CD4-positive, alpha-beta T cell treated with Interleukin-17A for 1 hour (primary cell): ENCODE data around the gene ETV7.
"Not testable (repeated sequence)": the region's sequence is repeated elsewhere in the genome, so short reads cannot be mapped to it uniquely, and the experiment has no call there.

ENCODE experiments used
- DNase-seq: peaks from one replicate; pipeline ENCODE4 v3.0.0-alpha.2; 2020

Gene ETV7

DNA sequence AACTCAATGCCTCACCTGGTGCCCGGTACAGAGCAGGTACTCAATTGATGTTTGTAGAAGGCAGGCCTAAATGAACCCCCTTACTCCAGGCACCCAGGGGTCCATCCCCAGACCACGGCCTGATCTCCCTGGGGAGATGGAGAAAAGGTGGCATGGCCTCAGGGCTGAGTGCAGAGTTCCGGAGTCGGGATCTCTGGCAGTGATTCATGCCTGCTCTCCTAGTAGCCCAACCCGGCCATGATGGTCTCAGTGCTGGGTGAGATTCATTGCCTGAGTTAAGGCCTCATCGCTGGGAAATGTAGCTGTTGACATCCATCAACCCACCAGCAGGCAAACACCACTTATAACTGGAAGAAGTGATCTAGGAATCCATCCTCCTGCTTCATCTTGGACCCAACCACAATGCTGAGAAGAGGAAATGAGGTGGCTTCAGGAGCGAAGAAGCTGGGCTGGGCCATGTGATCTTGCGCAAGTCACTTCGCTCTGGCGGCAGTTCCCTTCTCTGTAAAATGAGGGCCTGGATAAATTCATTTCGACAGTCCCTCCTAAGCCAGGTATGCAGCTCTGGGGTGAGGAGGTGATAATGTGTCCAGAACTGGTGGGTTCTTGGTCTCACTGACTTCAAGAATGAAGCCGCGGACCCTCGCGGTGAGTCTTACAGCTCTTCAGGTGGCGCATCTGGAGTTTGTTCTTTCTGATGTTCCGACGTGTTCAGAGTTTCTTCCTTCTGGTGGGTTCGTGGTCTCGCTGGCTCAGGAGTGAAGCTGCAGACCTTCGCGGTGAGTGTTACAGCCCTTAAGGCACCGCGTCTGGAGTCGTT, 24.7 kb downstream of the ETV7 start:
- DNase-seq: no peak

DNA sequence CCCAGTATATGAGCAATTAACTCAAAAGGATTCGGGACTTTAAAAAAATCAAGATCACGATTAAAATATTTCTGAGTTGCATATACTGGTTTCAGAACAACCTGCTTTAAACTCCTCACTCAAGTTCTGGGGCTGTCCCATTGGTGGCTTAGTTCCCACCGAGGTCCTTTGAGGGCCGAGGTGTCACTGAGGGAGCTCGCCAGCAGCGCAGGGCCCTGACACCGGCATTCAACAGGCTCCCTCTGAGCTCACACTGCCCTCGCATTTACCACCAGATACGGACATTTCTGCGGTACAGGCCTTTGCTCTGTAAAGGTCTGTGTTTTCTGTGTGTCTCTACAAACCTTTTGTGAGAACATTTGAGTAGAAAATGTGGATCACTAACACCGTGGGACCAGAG, 26.4 kb downstream of the ETV7 start:
- DNase-seq: no peak

DNA sequence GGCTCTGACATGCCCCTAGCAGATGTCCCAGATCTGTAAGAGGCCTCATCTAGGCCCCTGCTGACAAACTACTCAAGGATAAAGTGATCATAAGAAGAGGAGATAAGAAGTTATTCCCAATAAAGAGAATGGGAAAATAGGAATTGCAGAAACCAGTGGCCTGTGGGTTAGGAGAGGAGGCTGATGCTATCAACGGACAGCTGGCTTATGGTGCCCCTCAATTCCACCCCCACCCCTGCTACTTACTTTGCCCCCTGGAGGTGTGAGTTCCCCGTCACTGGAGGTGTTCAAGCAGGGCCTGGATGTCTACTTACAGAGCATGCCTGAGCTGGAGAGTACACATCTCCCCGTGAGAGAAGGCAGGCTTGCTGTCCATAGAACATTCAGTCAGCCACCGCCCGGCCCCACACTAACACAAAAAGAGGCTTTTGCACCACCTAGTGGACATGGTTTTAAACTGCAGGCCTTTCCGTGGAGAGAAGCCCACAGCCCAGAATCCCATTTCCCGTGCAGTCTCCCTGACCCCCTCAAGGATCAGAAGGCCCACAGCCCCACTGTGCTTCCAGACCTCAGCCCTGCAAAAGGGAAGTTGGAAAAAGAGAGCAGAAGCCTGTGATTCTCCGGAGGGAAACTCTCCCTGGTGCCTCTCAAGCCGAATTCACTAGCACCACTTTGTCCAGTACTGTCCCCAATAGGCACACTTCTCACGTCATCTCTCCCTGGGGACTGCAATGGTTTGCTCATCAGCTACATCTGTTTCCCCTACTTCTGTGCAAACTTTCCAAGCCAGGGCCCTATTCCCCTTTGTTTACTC, 27.0 kb downstream of the ETV7 start:
- DNase-seq: peak; percentile 77

DNA sequence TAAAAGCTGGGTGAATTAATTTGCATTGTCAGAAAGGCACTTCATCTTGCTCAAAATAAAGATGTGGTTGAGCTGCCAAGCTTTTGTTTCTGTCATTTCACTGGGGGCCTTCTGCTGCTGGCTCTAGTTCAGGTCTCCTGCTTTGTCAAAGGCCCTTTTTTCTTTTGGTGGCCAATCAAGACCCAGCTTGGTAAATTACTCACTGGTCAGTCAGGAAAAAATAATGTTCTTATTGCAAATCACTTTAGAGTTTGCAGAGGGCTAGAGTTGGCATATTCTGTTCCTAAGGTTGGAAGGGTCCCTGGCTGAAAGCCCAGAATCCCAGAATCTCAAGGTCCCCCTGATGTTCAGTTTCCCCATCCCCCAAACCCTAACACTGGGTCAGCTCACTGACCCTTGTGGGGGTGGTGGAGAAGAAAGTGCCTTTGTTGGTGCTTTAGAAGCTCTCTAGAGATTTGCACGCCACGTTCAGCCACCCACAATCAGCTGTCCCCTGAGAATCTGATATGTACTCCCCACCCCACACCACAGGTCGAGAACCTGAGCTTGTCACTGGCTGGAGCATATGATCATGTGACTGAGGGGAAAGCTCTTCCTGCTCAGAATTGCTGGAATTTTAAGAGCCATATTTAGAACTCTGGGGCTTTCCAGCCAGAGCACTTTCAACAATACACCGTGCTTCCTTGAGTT, 29.1 kb downstream of the ETV7 start:
- no peak for DNase-seq

DNA sequence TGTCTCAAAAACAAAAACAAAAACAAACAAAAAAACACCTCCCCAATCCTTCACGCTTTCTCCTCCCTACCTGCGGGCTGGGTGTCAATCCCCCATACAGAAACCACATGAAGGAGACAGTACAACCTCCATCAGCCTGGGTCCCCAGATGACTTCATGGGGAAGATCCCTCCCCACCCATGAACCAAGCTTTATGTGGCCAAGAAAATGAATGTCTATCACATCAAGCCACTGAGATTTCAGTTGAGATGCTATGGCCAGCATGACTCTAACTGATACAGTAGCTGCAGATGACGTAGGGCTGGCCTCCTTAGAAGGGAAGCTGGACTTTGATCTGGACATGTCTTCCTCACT, 29.6 kb downstream of the ETV7 start:
- DNase-seq: no peak

DNA sequence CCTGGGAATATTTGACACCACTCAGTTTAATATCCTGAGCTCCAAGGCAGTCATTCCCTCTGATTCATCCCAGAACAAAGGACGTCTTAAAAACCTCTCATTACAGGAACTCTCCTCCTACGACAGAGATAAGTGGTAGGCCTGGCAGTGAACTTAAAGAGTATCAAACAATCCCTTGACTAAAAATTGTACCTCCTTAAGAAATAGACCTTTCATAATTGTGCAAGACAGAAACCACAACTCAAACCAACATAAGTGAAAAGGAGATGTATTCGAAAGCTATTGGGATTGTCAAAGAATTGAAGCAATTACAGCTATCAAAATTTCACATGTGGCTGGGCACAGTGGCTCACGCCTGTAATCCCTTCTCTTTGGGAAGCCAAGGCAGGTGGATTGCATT, 31.6 kb downstream of the ETV7 start:
- DNase-seq: no peak

DNA sequence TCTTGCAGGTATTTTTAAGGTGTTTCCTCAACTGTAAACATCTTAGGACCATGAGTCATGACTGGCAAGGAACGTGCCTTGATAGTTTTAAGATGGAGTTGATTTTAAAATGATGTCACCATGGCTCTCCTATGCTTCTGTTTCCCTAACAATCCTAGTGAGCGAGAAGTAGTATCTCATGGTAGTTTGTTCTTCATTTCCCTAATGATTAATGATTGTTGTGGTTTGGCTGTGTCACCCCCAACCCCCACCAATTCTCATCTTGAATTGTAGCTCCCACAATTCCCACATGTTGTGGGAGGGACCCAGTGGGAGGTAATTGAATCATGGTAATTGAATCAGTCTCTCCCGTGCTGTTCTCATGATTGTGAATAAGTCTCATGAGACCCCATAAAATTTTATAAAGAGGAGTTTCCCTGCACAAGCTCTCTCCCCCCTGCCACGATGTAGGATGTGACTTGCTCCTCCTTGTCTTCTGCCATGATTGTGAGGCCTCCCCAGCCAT, 34.0 kb downstream of the ETV7 start:
- DNase-seq: no peak

DNA sequence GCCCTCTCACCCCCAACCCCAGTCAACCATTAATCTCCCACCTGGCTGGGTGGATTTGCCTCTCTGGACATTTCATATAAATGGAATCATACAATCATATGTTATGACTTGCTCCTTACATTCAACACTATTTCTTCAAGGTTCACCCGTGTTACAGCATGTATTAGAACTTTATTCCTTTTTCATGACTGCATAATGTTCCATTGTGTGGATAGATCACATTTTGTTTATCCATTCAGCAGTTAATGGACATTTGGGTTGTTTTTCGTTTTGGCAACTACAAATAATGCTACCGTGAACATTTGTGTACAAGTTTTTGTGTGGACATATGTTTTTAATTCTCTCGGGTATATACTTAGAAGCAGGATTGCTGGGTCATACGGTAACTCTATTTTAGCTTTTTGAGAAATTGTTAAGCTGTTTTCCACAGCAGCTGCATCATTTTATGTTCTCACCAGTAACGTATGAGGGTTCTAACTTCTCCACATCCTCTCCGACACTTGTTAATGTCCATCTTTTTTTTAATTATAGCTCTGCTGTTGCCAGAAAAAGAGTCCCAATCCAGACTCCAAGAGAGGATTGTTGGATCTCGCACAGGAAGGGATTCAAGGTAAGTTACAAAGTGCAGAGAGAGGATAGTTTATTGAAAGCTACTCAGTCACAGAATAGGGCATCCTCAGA, 34.9 kb downstream of the ETV7 start:
- no peak for DNase-seq

DNA sequence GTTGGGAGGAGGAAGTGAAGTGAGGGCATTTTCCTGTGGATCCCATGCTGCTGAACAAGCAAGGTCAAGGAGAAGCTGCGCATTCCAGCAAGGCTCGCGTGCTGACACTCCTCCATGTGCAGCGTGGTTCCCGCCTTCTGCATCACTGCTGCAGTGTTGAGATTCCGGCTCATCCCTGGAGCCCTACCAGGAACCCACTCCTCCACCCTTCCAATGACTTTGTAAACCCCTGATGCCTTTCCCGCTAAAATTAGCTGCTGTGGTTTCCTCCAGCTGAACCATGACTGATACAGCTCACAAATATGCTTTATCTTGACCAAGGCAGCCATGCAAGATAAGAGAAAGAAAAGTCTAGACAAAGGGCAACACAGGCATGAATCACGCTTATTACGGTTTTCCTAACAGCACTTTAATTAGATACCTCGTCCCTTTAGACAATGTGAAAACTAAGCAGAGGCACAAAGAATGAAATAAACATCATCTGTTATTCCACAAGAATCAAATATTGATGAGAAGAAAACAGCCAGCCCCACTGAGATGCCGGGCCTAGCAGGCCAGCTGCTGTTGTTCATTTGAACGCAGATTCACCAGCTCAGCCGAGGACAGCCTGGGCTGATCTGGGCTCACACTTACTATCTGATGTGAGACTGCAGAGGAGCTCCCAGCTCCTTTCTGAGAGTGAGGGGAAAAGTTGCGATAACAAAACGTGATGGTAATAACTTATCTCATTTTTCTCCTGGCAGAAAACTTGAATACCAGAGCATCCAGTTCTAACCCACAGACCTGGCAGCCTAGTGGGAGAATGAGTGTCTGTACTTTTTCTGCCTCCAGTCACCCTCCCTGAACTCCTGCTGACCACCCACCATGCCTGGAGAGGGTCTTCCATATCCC, 36.5 kb downstream of the ETV7 start:
- DNase-seq: no peak

DNA sequence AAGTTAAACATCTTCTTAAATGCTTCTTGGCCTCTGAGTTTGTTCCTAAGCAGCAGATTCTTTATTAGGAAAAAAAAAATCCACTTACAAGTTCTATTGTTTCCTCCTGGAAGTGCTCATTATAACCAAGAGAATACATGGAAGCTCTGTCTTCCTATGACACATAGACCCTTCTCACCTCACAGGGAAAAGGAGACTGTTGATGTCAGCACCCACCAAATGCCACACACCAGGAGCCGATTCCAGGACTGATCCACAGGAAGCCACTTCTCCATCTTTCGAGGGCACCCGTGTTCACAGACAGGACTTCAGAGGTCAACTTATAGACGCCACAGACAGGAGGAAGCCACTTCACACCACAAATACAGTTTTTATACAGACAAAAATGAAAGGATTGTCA, 37.4 kb downstream of the ETV7 start:
- no peak for DNase-seq

DNA sequence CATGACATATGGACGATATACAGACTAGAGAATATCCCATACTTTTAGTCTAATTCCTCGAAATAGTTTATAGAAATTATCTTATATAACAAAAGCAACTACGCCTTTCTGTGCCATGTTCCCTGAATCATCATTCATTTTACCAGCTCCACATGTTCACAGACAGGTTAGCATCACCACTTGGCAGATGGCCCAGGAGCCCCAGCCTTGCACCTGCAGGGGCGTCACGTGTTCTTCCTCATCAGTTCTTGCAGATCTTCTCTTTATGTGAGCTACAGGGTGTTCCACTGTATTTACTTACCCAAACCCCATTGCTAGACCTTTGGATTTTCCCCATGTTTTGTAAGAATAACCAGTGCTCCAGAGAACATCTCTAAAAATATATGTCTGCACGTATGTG, 38.2 kb downstream of the ETV7 start:
- no peak for DNase-seq

DNA sequence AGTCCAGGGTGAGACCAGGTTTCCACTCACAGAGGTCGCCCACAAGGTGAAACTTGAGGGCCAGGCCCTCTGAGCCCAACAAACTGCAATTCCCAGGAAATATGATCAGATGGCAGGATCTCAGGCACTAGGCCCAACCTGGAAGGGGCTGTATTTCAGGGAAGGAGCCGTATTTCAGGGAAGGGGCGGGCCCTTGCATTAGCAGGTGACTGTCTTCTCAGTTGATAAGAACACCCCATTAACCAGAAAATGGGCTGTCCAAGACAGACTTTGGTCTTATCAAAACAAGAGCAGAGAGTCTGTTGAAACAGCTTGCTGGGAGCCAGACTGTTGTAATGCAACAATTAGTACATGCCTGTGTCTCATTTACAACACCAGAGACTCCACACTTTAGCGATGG, 39.8 kb downstream of the ETV7 start:
- DNase-seq: no peak

DNA sequence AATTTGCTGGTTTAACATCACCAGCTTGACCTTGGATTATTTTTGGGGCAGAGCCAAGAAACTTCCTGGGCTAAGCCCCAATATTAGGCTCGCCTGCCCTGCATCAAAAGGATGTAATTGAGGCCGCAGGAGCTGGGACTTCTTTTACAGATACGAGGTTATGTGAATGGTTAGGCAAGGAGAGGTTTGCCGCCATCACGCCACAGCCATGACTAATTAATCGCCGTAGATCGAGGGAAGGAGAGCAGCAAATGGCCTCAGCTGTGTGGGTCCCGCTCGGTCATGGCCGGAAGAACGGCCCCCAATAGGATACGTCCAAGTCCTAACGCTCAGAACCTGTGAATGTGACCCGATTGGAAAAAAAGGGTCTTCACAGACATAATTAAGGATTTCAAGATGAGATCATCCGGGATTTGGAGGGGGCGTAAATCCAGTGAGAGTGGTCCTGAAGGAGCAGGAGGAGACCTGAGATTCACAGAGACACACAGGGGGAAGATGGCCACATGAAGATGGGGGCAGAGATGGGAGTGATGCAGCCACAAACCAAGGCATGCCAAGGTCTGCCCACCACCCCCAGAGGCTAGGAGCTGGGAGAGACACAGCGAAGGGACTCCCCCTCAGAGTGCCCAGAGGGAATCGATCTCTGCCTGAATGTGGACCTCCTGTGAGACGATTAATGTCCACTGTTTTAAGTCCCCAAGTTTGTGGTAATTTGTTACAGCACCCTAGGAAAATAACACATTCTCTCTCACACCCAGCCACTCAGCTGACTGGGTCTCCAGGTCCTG, 40.8 kb downstream of the ETV7 start:
- no peak for DNase-seq

DNA sequence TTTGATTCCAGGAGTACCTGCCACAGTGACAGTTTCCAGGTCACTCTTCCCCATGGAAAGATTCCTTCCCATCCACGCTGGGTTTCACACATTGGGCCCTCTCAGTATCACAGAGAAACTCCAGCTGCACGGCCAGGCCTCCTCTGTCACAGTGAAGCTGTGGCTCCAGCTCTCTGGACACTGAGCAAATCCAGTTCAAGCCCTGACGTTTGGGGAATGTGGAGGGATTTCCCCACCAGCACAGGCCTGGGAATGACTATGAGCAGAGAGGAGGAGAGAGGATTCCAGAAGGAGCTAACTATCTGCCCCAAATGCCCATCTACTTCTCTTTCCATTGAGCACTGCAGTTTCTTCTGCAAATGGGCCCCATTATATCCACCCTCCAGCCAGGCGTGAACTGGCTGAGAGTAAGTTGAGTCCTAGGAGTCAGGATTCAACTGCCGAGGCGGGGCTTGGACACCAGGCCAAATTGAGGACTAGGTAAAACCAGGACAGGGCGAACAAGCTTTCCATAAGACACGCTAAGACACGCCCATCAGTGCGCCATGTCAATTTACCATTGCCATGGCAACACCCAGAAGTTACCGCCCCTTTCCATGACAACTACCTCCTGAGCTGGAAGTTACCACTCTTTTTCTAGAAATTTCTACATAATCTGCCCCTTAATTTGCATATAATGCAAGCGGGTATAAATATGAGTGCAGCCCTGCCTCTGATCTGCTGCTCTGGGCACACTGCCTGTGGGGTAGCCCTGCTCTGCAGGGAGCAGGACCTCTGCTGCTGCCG, 41.6 kb downstream of the ETV7 start:
- no peak for DNase-seq

DNA sequence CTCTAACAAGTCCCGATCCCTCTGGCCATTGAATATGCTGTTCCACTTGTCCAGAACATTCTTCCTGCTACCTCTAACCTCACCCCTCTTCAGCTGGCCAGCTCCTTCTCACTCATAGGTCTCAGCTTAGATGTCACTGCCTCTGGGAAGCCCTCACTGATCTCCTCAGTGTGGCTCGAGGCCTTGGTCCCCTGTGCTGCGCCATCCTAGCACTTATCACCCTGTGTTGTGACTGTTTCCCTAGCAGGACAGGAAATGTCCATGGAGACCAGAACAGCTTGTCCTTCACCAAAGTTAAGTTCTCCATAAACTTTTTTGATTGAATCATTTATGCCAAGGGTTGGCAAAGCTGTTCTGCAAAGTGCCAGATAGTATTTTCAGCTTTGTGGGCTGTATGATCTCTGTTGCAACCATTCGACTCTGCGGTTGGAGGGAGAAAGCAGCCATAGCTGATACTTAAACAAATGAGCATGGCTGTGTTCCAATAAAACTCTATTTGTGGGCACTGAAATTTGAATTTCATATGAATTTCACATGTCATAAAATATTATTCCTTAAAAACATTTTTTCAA, 44.3 kb downstream of the ETV7 start:
- no peak for DNase-seq

DNA sequence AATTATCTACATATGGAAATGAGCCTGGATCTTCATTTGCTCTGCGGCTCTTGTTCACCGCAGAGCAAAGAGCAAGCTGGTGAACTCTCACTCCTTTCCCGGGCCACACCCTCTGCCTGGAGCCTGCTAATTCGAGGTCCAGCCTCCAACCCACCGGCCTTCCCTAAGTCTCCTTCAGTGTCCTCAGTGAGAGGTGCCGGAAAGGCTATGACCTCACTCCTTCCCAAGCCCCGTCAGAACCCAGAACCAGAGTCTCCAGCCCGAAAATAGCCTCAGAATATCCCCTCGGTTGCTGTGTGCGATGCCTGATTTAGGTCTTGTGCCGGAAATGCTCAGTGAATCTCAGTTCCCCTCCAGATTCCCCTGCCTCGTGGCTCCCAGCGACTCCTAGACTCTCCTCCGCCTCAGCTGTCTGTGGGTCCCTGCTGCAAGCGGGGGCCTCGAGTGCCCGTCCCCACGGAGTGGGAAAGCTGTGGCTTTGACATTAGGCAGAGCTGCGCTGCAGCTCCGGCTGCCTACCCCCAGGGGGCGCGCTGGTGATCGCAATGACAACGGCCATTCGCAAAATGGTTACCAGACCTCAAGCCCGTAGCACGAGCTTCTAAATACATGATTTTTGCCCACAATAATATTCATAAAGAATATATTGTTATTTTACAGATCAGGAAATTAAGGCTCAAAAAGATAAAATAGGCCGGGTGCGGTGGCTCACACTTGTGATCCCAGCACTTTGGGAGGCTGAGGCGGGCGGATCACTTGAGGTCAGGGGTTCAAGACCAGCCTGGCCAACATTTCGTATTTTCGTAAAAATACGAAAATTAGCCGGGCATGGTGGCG, 46.6 kb downstream of the ETV7 start:
- peak; percentile 75 for DNase-seq

DNA sequence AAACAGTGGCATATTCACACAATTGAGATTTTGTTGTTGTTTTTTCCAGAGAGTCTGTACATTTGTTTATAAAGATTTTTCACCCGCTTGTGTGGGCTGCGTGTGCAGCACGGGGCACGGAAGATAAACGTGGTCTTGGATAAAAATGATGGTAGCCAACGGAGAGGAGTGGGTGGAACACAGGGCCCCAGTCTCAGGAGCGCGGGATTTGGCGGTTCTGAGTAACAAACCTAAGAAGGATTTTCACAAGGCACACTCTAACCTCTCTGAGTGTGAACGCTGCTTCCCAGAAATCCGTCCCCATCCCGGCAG, 47.2 kb downstream of the ETV7 start:
- DNase-seq: no peak

DNA sequence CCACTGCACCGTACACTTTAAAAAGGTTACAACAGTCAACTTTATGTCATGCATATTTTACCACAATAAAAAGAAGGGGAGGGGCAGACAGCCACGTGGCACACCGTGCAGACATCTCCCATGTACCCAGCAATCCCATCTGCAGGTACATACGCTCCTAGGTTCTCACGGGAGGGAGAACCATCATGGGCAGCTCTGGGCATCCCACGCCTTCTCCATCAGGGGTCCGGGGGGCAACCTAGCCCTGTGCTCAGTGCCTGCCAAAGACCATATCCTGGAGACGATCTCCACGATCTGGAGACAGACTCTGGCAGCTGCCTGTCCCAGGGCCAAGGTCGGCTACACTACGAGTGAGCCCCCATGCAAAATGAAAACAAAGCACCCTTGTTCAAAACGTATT, 48.3 kb downstream of the ETV7 start:
- DNase-seq: no peak

DNA sequence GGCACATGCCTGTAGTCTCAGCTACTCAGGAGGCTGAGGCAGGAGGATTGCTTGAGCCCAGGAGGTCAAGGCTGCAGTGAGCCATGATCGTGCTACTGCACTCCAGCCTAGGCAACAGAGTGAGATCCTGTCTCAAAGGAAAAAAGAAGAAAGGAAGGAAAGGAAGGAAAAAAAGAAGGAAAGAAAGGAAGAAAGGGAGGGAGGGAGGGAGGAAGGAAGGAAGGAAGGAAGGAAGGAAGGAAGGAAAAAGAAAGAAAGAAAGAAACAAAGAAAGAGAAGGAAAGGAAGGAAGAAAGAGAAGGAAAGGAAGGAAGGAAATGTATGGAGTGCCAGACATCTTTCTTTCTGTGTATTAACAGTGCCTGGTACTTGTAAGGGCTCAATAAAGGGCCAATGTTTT, 49.2 kb downstream of the ETV7 start:
- not testable (repeated sequence) for DNase-seq
